Neural crest cell (in vitro differentiated cells): ENCODE measurements around the gene KLF6. TPM values are rescaled to one million over a fixed set of nuclear protein-coding genes. Genes with fewer than 3 reads are reported as not detected.

ENCODE experiments used
- DNase-seq: peaks from one replicate; pipeline ENCODE4 v3.0.0; 2021; ENCODE audit warnings: low read depth, mixed read lengths, low spot score
- H3K27ac Mint-ChIP-seq: one replicate; pipeline ENCODE4 v1.8.0; 2021; ENCODE audit warnings: mild to moderate bottlenecking, mixed read lengths; ENCODE audit not compliant: unreplicated experiment
- H3K27me3 Mint-ChIP-seq: 2 replicates; pipeline ENCODE4 v1.8.0; 2021; ENCODE audit warnings: low read depth, mild to moderate bottlenecking, mixed read lengths
- H3K36me3 Mint-ChIP-seq: 2 replicates; pipeline ENCODE4 v1.8.0; 2021; ENCODE audit warnings: low read depth, mild to moderate bottlenecking, mixed read lengths
- H3K4me1 Mint-ChIP-seq: 2 replicates; pipeline ENCODE4 v1.8.0; 2021; ENCODE audit warnings: mixed read lengths
- H3K4me3 Mint-ChIP-seq: one replicate; pipeline ENCODE4 v1.8.0; 2021; ENCODE audit warnings: mild to moderate bottlenecking, mixed read lengths
- H3K9me3 Mint-ChIP-seq: 2 replicates; pipeline ENCODE4 v1.8.0; 2021; ENCODE audit warnings: mixed read lengths
- total RNA-seq: library from RNA; stranded (reverse); gene quantifications from 2 replicates; pipeline ENCODE4 v1.2.1, GENCODE V29; 2021
- TF ChIP-seq, protein P1 (sequence below): fragments of 200-600 bp; sonication (generic); conservative IDR thresholded peaks from 2 replicates; pipeline ENCODE4 v1.5.0; 2021; ENCODE audit warnings: antibody characterized with exemption, mild to moderate bottlenecking

The KLF6 gene
- total RNA-seq, 1 donor from 2014 or later = 38.6 TPM

GRCh38 chr10:3755440-3756359 is 29.3 kb downstream of the KLF6 start:
- Mint-ChIP-seq H3K4me1 (peaks cover 8% of the 10 kb centered on the region), H3K4me3 (no peak overlapping the region), H3K36me3 (no peaks in the 10 kb centered on the region), H3K27me3 (no peaks in the 10 kb centered on the region), H3K27ac (no peak overlapping the region), H3K9me3 (no peaks in the 10 kb centered on the region)
- DNase-seq = no peak
- TF ChIP-seq, protein P1, sequence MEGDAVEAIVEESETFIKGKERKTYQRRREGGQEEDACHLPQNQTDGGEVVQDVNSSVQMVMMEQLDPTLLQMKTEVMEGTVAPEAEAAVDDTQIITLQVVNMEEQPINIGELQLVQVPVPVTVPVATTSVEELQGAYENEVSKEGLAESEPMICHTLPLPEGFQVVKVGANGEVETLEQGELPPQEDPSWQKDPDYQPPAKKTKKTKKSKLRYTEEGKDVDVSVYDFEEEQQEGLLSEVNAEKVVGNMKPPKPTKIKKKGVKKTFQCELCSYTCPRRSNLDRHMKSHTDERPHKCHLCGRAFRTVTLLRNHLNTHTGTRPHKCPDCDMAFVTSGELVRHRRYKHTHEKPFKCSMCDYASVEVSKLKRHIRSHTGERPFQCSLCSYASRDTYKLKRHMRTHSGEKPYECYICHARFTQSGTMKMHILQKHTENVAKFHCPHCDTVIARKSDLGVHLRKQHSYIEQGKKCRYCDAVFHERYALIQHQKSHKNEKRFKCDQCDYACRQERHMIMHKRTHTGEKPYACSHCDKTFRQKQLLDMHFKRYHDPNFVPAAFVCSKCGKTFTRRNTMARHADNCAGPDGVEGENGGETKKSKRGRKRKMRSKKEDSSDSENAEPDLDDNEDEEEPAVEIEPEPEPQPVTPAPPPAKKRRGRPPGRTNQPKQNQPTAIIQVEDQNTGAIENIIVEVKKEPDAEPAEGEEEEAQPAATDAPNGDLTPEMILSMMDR = no peak

GRCh38 chr10:3754727-3755439 is 30.1 kb downstream of the KLF6 start:
- DNase-seq = no peak
- TF ChIP-seq, protein P1 = no peak
- Mint-ChIP-seq H3K4me3 (no peak overlapping the region), H3K4me1 (peaks cover 13% of the 10 kb centered on the region), H3K9me3 (no peaks in the 10 kb centered on the region), H3K27ac (no peak overlapping the region), H3K36me3 (no peaks in the 10 kb centered on the region), H3K27me3 (no peaks in the 10 kb centered on the region)

- TF ChIP-seq, protein P1 = no peak
- H3K27ac Mint-ChIP-seq = no peak overlapping the region
Observed at GRCh38 chr10:3750854-3751253, 34.2 kb downstream of the KLF6 start.

GRCh38 chr10:3750006-3750816 is 34.8 kb downstream of the KLF6 start:
- Mint-ChIP-seq H3K36me3 (peaks cover under 1% of the 10 kb centered on the region), H3K27me3 (no peaks in the 10 kb centered on the region), H3K4me1 (peaks cover 33% of the 10 kb centered on the region), H3K27ac (no peak overlapping the region), H3K4me3 (no peak overlapping the region), H3K9me3 (peaks cover 1% of the 10 kb centered on the region)
- no peak for DNase-seq
- TF ChIP-seq, protein P1 = no peak

More at GRCh38 chr10:3750854-3751253, 34.2 kb downstream of the KLF6 start:
- H3K27me3 Mint-ChIP-seq = no peaks in the 10 kb centered on the region
- H3K4me1 Mint-ChIP-seq = peaks cover 27% of the 10 kb centered on the region
- H3K36me3 Mint-ChIP-seq = no peaks in the 10 kb centered on the region
- no peak overlapping the region for H3K4me3 Mint-ChIP-seq
- no peak for DNase-seq
- no peaks in the 10 kb centered on the region for H3K9me3 Mint-ChIP-seq

GRCh38 chr10:3749600-3749999 is 35.4 kb downstream of the KLF6 start:
- H3K4me1 Mint-ChIP-seq = peaks cover 36% of the 10 kb centered on the region
- peaks cover 3% of the 10 kb centered on the region for H3K36me3 Mint-ChIP-seq
- DNase-seq = no peak
- H3K27me3 Mint-ChIP-seq = no peaks in the 10 kb centered on the region
- H3K27ac Mint-ChIP-seq = no peak overlapping the region
- H3K4me3 Mint-ChIP-seq = no peak overlapping the region
- TF ChIP-seq, protein P1 = no peak
- H3K9me3 Mint-ChIP-seq = peaks cover 3% of the 10 kb centered on the region
